GM23248 (cell line): Measurements from ENCODE around the gene WDR72.

Experiments
- EZH2 ChIP-seq: fragments of 200-600 bp; sonication (generic); IDR thresholded peaks from 2 replicates; pipeline ENCODE4 v1.6.1; 2018; ENCODE audit warnings: antibody characterized with exemption, mild to moderate bottlenecking; ENCODE audit not compliant: insufficient read depth, poor library complexity, severe bottlenecking
- EZH2phosphoT487 ChIP-seq: fragments of 200-600 bp; sonication (generic); IDR thresholded peaks from 2 replicates; pipeline ENCODE4 v1.6.1; 2018; ENCODE audit warnings: antibody characterized with exemption, moderate library complexity, mild to moderate bottlenecking, low read depth; ENCODE audit not compliant: insufficient read depth

- TF ChIP-seq EZH2 = no peak
- TF ChIP-seq EZH2phosphoT487 = no peak
Measured at GRCh38 chr15:53721334-53722087, 38.0 kb downstream of the WDR72 start.
